Kidney (tissue), 14 donors: ENCODE results near the gene CLIC4. TPM values are rescaled to one million over a fixed set of nuclear protein-coding genes. Genes with fewer than 3 reads are reported as not detected.

Experiments
- DNase-seq, 5 donors: peaks; one replicate each; pipeline ENCODE4 v3.0.0-alpha.2; 2013 to 2020
- FAIRE-seq: peaks from 2 replicates; lab custom pipeline; 2012; peaks lifted over from hg19 to GRCh38; lab: Jason Lieb, UNC
- H3K27ac ChIP-seq, 2 donors: one replicate each; pipeline ENCODE4 v1.7.0; 2013; ENCODE audit warnings: low read depth in 2 of 2, low read length in 2 of 2, inconsistent platforms in 1 of 2
- H3K27me3 ChIP-seq: one replicate; pipeline ENCODE4 v1.7.1; 2013; ENCODE audit warnings: low read length, inconsistent platforms; ENCODE audit not compliant: control insufficient read depth, insufficient read depth
- H3K36me3 ChIP-seq, 3 donors: one replicate each; pipeline versions ENCODE4 v1.7.0 to v1.7.1; 2013; ENCODE audit warnings: low read length in 3 of 3, control low read depth in 1 of 3, inconsistent platforms in 1 of 3; ENCODE audit not compliant: insufficient read depth in 3 of 3, control insufficient read depth in 2 of 3
- H3K4me1 ChIP-seq, 3 donors: one replicate each; pipeline versions ENCODE4 v1.7.0 to v1.7.1; 2013; ENCODE audit warnings: low read length in 3 of 3, inconsistent platforms in 1 of 3, low read depth in 1 of 3; ENCODE audit not compliant: control insufficient read depth in 2 of 3, insufficient read depth in 2 of 3
- H3K4me3 ChIP-seq, 3 donors: one replicate each; pipeline versions ENCODE4 v1.7.0 to v1.8.1; 2013; ENCODE audit warnings: low read length in 3 of 3, control low read depth in 1 of 3, inconsistent platforms in 1 of 3
- H3K9ac ChIP-seq, 3 donors: one replicate each; pipeline versions ENCODE4 v1.7.0 to v1.7.1; 2013; ENCODE audit warnings: low read length in 3 of 3, control low read depth in 1 of 3, inconsistent platforms in 1 of 3
- H3K9me3 ChIP-seq, 3 donors: one replicate each; pipeline versions ENCODE4 v1.7.0 to v1.7.1; 2013; ENCODE audit warnings: low read length in 3 of 3, control low read depth in 1 of 3, inconsistent platforms in 1 of 3; ENCODE audit not compliant: control insufficient read depth in 2 of 3, insufficient read depth in 1 of 3
- CTCF ChIP-seq: IDR thresholded peaks from 3 replicates; pipeline ENCODE4 v1.5.1; 2012; ENCODE audit warnings: mild to moderate bottlenecking, moderate library complexity, borderline replicate concordance; ENCODE audit not compliant: insufficient read depth; ENCODE audit errors: extremely low read depth
- intact Hi-C: fragments of 100-400 bp; cut with DNase I; formaldehyde crosslinking; loops from one replicate; pipeline ENCODE4 v1.11.1; 2022
- polyA plus RNA-seq: library from polyadenylated mRNA; stranded (reverse); fragments of 350-450 nt; fragmentation: Illumina TruSeq; extraction: RNeasy Lipid Tissue Mini Kit (QIAGEN cat#74804); gene quantifications from one replicate; pipeline ENCODE4 v1.2.3, GENCODE V29; 2014; ENCODE audit warnings: low read depth, low replicate concordance; ENCODE audit not compliant: insufficient read depth
- total RNA-seq: library from RNA; stranded (reverse); fragmentation: NEBNext Ultra II Directional; extraction: Animal tissue kit (Norgen Biotek cat#: 25700); gene quantifications from one replicate; pipeline ENCODE4 v1.2.1, GENCODE V29; 2021
- donor health status: control.
- donor health status: control.
- donor health status: control.
- donor health status: control.
- donor health status: control.
- donor health status: DM: yes; HTN: yes; CAD: no.
- donor health status: Normal renal cell carcinoma (clear cell type).

The CLIC4 gene
- total and polyA plus RNA-seq, 2 donors from 2014 or later: 72.7 to 315 TPM

GRCh38 chr1:24773618-24774017, 28.4 kb downstream of the CLIC4 start:
- no peaks in the 10 kb centered on the region for H3K27me3 ChIP-seq
- H3K4me3 ChIP-seq: no peak overlapping the region
- peaks cover 5 to 15% (median 8%) of the 10 kb centered on the region in 3 donors for H3K4me1 ChIP-seq
- H3K9me3 ChIP-seq: no peaks in the 10 kb centered on the region
- intact Hi-C loops: no loop called here
- no peaks in the 10 kb centered on the region for H3K36me3 ChIP-seq
- DNase-seq (no peak), FAIRE-seq (no peak)
- no peak for TF ChIP-seq CTCF
- H3K27ac ChIP-seq: no peak overlapping the region
- no peak overlapping the region for H3K9ac ChIP-seq

GRCh38 chr1:24775348-24775747, 30.1 kb downstream of the CLIC4 start:
- no peak for DNase-seq
- Histone ChIP-seq H3K9ac (no peak overlapping the region), H3K27me3 (no peaks in the 10 kb centered on the region), H3K36me3 (no peaks in the 10 kb centered on the region), H3K27ac (no peak overlapping the region), H3K9me3 (no peaks in the 10 kb centered on the region), H3K4me1 (peaks cover 5 to 13% (median 8%) of the 10 kb centered on the region in 3 donors), H3K4me3 (no peak overlapping the region)
- TF ChIP-seq CTCF: no peak
- intact Hi-C loops: no loop called here
- FAIRE-seq: peak; percentile 45

- Histone ChIP-seq H3K9me3 (no peaks in the 10 kb centered on the region), H3K36me3 (no peaks in the 10 kb centered on the region), H3K27ac (peak overlapping the region; percentile 11 to 17), H3K4me3 (no peak overlapping the region), H3K27me3 (no peaks in the 10 kb centered on the region), H3K9ac (no peak overlapping the region), H3K4me1 (peaks cover under 1 to 13% (median 5%) of the 10 kb centered on the region in 3 donors)
- TF ChIP-seq CTCF: no peak
- peak in 2 of 5 donors; percentile 48 to 51 for DNase-seq
- FAIRE-seq: no peak
- intact Hi-C loops: no loop called here
Measured at GRCh38 chr1:24775916-24776315, 30.7 kb downstream of the CLIC4 start.

- no peaks in the 10 kb centered on the region for H3K27me3 ChIP-seq
- DNase-seq: no peak
- TF ChIP-seq CTCF: no peak
- no peak for FAIRE-seq
- H3K27ac ChIP-seq: no peak overlapping the region
- peak overlapping the region in 1 of 3 donors; percentile 3 for H3K4me3 ChIP-seq
- no peaks in the 10 kb centered on the region for H3K36me3 ChIP-seq
- no peaks in the 10 kb centered on the region for H3K9me3 ChIP-seq
- H3K4me1 ChIP-seq: peaks cover 0 to 9% (median 4%) of the 10 kb centered on the region in 3 donors
- H3K9ac ChIP-seq: no peak overlapping the region
- intact Hi-C loops: no loop called here
Measured at GRCh38 chr1:24776821-24777220, 31.6 kb downstream of the CLIC4 start.
